ENCODE results near the gene C5orf22. TPM values are rescaled to one million over a fixed set of nuclear protein-coding genes. Genes with fewer than 3 reads are reported as not detected.
A peak's percentile ranks its signal among the peaks of the same experiment; 100 is the strongest.

Gene C5orf22
- total and polyA plus RNA-seq, 9 donors = 5.1 to 20.8 (median 15.2) TPM

DNA sequence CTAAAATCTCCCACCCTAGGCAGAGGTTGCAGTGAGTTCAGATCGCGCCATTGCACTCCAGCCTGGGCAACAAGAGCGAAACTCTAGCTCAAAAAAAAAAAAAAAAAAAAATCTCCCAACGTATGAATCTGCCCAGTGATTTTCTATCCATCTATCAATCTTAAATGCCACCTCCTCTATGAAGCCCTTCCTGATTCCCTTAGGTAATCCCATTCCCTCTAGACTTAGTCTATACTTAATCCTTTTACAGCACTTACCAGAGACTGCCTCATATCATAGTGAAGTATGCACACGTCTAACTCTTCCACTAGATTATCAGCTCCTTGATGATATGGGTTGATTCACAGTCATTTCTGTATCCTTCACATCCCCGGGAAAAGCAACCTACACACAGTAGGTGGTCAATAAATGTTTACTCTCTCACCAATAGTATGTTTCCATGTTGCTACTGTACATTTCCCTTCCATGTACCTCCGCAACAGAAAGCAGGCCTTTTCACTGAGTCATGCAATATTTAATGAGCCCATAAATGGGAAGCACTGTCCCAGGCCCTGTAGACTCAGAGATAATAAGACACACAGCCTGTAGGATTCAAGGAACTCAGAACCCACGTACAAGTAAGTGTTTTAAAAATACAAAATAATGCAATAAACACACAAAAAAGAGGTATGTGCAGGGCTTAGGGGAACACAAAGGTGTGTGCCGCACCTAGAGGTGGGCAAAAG lies 1.4 kb upstream of the C5orf22 start:
- Histone ChIP-seq H3K9me3 (no peaks in the 10 kb centered on the region), H3K36me3 (no peaks in the 10 kb centered on the region), H3K4me3 (peak overlapping the region; percentile 90), H3K27me3 (no peaks in the 10 kb centered on the region), H3K4me1 (ENCODE audit: insufficient read depth) (peaks cover 11% of the 10 kb centered on the region), H3K27ac (no peak overlapping the region)
- DNase-seq = no peak
- TF ChIP-seq, protein P1, sequence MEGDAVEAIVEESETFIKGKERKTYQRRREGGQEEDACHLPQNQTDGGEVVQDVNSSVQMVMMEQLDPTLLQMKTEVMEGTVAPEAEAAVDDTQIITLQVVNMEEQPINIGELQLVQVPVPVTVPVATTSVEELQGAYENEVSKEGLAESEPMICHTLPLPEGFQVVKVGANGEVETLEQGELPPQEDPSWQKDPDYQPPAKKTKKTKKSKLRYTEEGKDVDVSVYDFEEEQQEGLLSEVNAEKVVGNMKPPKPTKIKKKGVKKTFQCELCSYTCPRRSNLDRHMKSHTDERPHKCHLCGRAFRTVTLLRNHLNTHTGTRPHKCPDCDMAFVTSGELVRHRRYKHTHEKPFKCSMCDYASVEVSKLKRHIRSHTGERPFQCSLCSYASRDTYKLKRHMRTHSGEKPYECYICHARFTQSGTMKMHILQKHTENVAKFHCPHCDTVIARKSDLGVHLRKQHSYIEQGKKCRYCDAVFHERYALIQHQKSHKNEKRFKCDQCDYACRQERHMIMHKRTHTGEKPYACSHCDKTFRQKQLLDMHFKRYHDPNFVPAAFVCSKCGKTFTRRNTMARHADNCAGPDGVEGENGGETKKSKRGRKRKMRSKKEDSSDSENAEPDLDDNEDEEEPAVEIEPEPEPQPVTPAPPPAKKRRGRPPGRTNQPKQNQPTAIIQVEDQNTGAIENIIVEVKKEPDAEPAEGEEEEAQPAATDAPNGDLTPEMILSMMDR (IDR thresholded peaks at IDR 0.05) = no peak
- TF ChIP-seq EP300 (IDR thresholded peaks at IDR 0.05) = no peak
- WGBS, 3 donors = 75 to 78% (median 78%) methylated on average over 9 of the region's 9 CpGs
- intact Hi-C loops (cut with DNase I) = no loop called here

DNA sequence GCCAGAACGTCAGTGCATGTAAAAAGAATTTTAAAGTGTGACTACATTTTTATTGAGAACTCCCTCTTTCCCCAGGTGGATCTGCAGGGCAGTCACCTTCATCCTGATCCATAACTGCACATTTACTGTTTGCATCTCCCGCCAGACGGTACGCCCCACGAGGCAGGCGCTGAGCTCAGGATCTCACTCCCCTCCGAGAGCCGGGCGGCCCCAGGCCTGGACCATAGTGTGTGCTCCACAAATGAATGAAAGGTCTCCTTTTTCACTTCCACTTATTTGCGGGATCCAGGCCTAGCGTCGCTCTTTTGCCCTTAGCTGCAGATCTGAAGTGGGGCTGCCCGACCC lies 586 bp upstream of the C5orf22 start:
- Histone ChIP-seq H3K27me3 (no peaks in the 10 kb centered on the region), H3K4me1 (ENCODE audit: insufficient read depth) (peaks cover 11% of the 10 kb centered on the region), H3K4me3 (peak overlapping the region; percentile 90), H3K36me3 (no peaks in the 10 kb centered on the region), H3K9me3 (no peaks in the 10 kb centered on the region), H3K27ac (no peak overlapping the region)
- intact Hi-C loops (cut with DNase I) = no loop called here
- DNase-seq = peak in 2 of 5 donors; percentile 8 to 39
- 0% methylated on average over 13 of the region's 13 CpGs for WGBS, 3 donors
- no peak for TF ChIP-seq POLR2A (IDR thresholded peaks at IDR 0.05)
- TF ChIP-seq, protein P1 (IDR thresholded peaks at IDR 0.05) = no peak
- TF ChIP-seq EP300 (IDR thresholded peaks at IDR 0.05) = no peak

DNA sequence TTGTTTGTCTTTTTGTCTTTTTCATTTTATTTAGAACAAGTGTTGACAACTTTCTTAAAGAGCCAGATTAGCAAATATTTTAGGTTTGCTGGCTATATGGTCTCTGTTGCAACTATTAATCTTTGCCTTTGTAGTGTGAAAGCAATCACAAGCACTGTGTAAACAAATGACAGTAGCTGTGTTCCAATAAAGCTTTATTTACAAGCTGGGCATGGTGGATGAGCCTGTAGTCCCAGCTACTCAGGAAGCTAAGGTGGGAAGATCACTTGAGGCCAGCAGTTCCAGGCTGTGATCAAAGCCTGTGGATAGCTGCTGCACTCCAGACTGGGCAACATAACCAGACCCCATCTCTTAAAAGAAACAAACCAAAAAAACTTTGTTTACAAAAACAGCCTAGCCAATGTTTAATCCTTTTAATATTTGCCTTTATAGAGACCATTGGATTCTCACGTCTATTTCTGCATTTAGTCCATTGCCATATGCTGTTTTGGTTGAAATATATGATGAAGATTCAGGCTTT lies 2.5 kb downstream of the C5orf22 start:
- no peaks in the 10 kb centered on the region for H3K9me3 ChIP-seq
- WGBS, 3 donors = 80 to 90% (median 88%) methylated on average over 1 of the region's 1 CpG
- H3K4me3 ChIP-seq = no peak overlapping the region
- no peaks in the 10 kb centered on the region for H3K27me3 ChIP-seq
- intact Hi-C loops (cut with DNase I) = no loop called here
- no peaks in the 10 kb centered on the region for H3K36me3 ChIP-seq
- peaks cover 11% of the 10 kb centered on the region for H3K4me1 ChIP-seq (ENCODE audit: insufficient read depth)
- TF ChIP-seq POLR2A (IDR thresholded peaks at IDR 0.05) (no peak), EP300 (IDR thresholded peaks at IDR 0.05) (no peak)
- TF ChIP-seq, protein P1 (IDR thresholded peaks at IDR 0.05) = no peak
- no peak for DNase-seq
- H3K27ac ChIP-seq = no peak overlapping the region

DNA sequence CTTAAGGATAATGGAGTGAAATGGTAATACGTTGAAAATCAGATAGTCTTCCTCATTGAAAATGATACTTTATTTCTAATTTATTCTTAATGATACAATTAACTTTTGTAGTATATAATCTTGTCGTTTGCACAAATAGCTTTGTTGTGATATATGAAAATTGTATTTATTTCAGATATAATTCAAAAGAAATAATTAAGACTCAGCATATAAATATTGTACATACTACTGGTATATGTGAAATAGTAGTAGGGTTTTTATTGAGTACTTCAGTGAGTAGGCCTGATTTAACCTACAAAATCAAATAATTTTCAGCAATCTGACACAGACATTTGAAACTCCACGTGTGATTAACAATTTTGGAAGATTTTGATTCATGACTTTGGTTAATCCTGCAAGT lies 4.8 kb downstream of the C5orf22 start:
- intact Hi-C loops (cut with DNase I) = no loop called here
- no peaks in the 10 kb centered on the region for H3K9me3 ChIP-seq
- H3K36me3 ChIP-seq = no peaks in the 10 kb centered on the region
- no peak overlapping the region for H3K27ac ChIP-seq
- WGBS, 3 donors = 83 to 88% (median 85%) methylated on average over 3 of the region's 3 CpGs
- peaks cover 3% of the 10 kb centered on the region for H3K4me1 ChIP-seq (ENCODE audit: insufficient read depth)
- no peaks in the 10 kb centered on the region for H3K27me3 ChIP-seq
- TF ChIP-seq, protein P1 (IDR thresholded peaks at IDR 0.05) = no peak
- TF ChIP-seq POLR2A (IDR thresholded peaks at IDR 0.05) (no peak), EP300 (IDR thresholded peaks at IDR 0.05) (no peak)
- DNase-seq = no peak
- no peak overlapping the region for H3K4me3 ChIP-seq

All from ovary (tissue), 9 donors.